ENCODE data around the gene PCDHGC3. TPM values are rescaled to one million over a fixed set of nuclear protein-coding genes. Genes with fewer than 3 reads are reported as not detected.

Gene PCDHGC3
- polyA plus RNA-seq, 1 experiment = 47.4 TPM

DNA sequence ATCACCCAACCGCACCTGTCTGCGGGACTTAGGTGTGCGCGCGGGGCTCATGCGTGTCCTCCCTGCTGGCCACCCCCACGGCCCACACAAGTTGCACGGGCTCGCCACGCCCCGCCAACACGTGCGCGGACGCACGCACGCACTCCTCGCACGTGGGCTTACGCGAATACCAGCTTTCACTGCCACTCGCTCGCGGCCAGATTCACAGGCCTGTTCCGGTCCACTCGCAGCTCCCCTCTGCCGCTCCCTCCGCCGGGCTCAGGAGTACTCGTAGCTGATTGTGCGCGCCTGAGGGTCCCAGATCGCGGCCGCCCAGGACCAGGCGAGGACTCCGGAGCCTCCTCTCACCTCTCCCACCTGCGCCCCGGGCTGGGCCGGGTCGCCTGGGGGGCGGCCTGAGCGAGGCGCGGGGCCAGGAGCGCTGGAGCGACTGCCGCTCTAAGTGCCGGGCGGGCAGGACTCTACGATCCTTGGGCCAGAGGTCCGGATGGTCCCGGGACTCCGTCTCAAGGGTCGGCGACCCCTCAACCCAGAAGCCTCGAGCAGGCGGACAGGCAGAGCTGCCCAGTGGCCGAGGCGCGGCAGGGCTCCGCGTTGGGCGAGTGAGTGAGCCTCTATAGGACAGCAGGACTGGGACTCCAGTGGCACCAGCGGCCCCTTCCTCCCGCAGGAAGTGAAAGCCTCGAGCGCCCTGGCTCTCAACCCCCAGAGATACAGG is 16.6 kb downstream of the PCDHGC3 start:
- ChIA-PET POLR2A (no interaction called here), CTCF (interaction anchor here (0.9 to 1.5 kb wide), 6 partner anchors 21 to 79 kb away, joined by 3 to 5 read pairs (median 4); partner anchors contain the start of genes PCDHGA10 and PCDHGB7)
- H3K4me3 ChIP-seq (ENCODE audit: low read depth, low read length) = no peak overlapping the region

DNA sequence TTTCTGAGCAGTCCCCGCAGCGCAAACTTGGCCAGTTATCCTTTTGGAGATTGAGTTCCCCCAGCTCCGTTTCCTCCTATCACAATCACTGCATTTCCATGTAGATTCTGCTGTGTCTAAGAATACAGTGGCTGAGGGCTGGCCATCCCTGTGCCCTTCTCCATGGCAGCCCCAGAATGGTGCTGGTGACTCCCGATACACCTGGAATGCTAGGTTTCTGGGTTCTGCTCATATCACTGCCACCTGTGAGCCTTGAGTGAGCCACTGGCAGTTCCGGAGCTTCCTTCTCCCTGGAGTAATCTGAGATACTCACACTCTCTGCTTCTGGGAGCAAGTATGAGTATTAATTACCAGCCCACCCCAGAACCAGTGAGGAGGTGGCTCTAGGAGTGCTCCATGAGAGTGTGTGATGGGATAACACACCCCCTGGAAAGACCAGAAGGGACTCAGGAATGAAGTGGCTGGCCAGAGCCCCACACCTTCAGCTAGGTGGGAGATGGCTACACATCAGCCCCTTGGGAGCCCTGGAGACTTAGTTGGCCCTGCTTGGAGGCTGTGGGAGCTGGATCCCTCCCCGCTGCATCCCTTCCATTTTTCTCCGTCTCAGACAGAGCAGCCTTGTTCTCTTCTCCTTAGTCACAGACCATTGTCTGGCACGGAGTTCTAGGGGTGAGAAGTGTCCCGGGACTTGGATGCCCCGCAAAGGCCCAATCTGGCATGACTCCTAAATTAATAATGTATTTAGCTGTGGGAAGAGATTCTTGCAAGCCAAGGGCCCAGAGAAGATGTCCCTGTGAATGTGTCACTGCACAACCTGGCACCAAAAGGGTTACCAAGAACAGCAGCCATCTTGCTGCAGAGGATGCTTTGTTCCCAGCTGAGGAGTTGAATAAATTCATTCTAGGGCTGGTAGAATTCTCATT is 18.0 kb downstream of the PCDHGC3 start:
- Histone ChIP-seq H3K9me3 (ENCODE audit: control insufficient read depth, insufficient read depth, low read length) (peaks cover 11% of the 10 kb centered on the region; the same call in 1 of the 2 replicates), H3K27me3 (ENCODE audit: control insufficient read depth, insufficient read depth, low read length) (no peaks in the 10 kb centered on the region), H3K27ac (ENCODE audit: low read depth, low read length) (no peak overlapping the region), H3K4me3 (ENCODE audit: low read depth, low read length) (no peak overlapping the region)
- TF ChIP-seq, protein P1, sequence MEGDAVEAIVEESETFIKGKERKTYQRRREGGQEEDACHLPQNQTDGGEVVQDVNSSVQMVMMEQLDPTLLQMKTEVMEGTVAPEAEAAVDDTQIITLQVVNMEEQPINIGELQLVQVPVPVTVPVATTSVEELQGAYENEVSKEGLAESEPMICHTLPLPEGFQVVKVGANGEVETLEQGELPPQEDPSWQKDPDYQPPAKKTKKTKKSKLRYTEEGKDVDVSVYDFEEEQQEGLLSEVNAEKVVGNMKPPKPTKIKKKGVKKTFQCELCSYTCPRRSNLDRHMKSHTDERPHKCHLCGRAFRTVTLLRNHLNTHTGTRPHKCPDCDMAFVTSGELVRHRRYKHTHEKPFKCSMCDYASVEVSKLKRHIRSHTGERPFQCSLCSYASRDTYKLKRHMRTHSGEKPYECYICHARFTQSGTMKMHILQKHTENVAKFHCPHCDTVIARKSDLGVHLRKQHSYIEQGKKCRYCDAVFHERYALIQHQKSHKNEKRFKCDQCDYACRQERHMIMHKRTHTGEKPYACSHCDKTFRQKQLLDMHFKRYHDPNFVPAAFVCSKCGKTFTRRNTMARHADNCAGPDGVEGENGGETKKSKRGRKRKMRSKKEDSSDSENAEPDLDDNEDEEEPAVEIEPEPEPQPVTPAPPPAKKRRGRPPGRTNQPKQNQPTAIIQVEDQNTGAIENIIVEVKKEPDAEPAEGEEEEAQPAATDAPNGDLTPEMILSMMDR (IDR thresholded peaks at IDR 0.05; ENCODE audit: low read depth, low read length) = no peak
- POLR2A ChIA-PET = no interaction called here
- no peak for DNase-seq (ENCODE audit: low read depth, low spot score)
- CTCF ChIA-PET = interaction anchor here (0.6 to 1.5 kb wide), 9 partner anchors 15 to 81 kb away, joined by 3 to 5 read pairs (median 3); partner anchors contain the start of genes PCDHGA10 and PCDHGB7

More for the DNA sequence above, 16.6 kb downstream of the PCDHGC3 start:
- H3K27me3 ChIP-seq (ENCODE audit: control insufficient read depth, insufficient read depth, low read length) = no peaks in the 10 kb centered on the region
- peaks cover 11% of the 10 kb centered on the region; the same call in 1 of the 2 replicates for H3K9me3 ChIP-seq (ENCODE audit: control insufficient read depth, insufficient read depth, low read length)
- no peak overlapping the region for H3K27ac ChIP-seq (ENCODE audit: low read depth, low read length)
- DNase-seq (ENCODE audit: low read depth, low spot score) = no peak
- TF ChIP-seq, protein P1 (IDR thresholded peaks at IDR 0.05; ENCODE audit: low read depth, low read length) = no peak

DNA sequence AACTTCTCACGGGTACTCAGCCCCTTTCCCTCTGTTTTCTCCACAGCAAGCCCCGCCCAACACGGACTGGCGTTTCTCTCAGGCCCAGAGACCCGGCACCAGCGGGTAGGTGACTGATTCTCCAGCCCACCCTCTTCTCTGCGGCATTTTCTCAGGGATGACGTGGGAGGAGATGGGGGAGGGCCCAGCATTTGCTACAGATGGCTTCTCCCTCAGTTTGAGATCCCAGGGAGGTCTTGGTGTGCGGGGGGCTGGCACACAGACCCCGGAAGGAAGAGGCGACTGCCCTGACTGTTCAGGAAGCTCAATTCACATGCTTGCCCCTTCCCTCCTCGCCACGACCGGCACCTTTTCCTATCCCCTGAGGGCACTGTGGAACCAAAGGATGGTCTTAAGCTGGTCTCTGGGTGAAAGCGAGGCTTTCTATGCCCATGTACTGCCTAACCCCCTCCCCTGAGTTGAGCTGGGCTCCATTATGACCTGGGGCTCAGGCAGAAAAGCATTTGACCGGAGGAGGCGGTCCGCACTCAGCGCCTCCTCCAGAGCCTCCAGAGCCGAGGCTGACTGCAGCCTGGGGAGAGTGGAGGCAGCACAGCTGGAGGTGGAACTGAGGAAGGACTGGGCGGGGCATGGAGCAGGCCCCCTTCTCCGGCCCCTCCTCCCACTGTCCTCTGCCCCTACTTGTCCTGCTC is 19.1 kb downstream of the PCDHGC3 start:
- TF ChIP-seq, protein P1 (IDR thresholded peaks at IDR 0.05; ENCODE audit: low read depth, low read length) = no peak
- DNase-seq (ENCODE audit: low read depth, low spot score) = no peak
- peaks cover 11% of the 10 kb centered on the region; the same call in 1 of the 2 replicates for H3K9me3 ChIP-seq (ENCODE audit: control insufficient read depth, insufficient read depth, low read length)
- H3K4me3 ChIP-seq (ENCODE audit: low read depth, low read length) = no peak overlapping the region
- ChIA-PET CTCF (no interaction called here), POLR2A (no interaction called here)
- no peaks in the 10 kb centered on the region for H3K27me3 ChIP-seq (ENCODE audit: control insufficient read depth, insufficient read depth, low read length)
- H3K27ac ChIP-seq (ENCODE audit: low read depth, low read length) = no peak overlapping the region

DNA sequence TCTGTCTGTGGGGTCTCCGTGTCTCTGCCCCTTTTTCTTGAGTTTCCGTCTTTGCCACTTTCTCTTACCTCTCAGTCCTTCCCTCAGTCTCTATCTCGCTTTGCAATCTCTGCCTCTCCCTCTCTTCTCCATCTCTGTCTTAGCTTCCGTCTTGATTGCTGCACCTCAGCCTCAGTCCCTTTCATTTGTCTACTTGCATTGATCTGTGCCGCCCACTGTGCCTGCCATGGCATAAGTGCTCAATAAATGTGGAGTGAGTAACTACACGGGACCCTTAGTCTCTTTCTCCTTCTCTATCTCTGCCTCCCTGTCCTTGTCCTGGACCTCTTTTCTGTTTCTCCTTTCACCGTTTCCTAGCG is 19.7 kb downstream of the PCDHGC3 start:
- Histone ChIP-seq H3K27ac (ENCODE audit: low read depth, low read length) (no peak overlapping the region), H3K4me3 (ENCODE audit: low read depth, low read length) (no peak overlapping the region), H3K9me3 (ENCODE audit: control insufficient read depth, insufficient read depth, low read length) (peaks cover 11% of the 10 kb centered on the region; the same call in 1 of the 2 replicates), H3K27me3 (ENCODE audit: control insufficient read depth, insufficient read depth, low read length) (no peaks in the 10 kb centered on the region)
- ChIA-PET CTCF (no interaction called here), POLR2A (no interaction called here)
- no peak for DNase-seq (ENCODE audit: low read depth, low spot score)
- TF ChIP-seq, protein P1 (IDR thresholded peaks at IDR 0.05; ENCODE audit: low read depth, low read length) = no peak

Measured in AG04450 (cell line).